ENCODE measurements around the gene ILRUN. TPM values are rescaled to one million over a fixed set of nuclear protein-coding genes. Genes with fewer than 3 reads are reported as not detected.

ILRUN gene
- total RNA-seq, 1 experiment from 2014 or later, result 64.6 TPM

GRCh38 chr6:34673064-34673463 lies 23.5 kb downstream of the ILRUN start:
- peaks cover 7% of the 10 kb centered on the region; the same call in 1 of the 2 replicates for H3K79me2 ChIP-seq (ENCODE audit: insufficient read depth, low read length)
- no peak overlapping the region for H2AFZ ChIP-seq (ENCODE audit: low read length)
- H4K91ac ChIP-seq (ENCODE audit: insufficient read length, low read depth, low read length), result no peak overlapping the region
- H2BK5ac ChIP-seq (ENCODE audit: insufficient read length, low read length), result no peak overlapping the region
- H3K4me3 Mint-ChIP-seq, result no peak overlapping the region; a peak in 1 of 5 replicates
- no peak overlapping the region for H3K9ac ChIP-seq (ENCODE audit: extremely low read depth, insufficient read length, low read length)
- no peak overlapping the region for H4K8ac ChIP-seq (replicated peaks; ENCODE audit: insufficient read length, low read depth, low read length)
- no peaks in the 10 kb centered on the region for H3K9me3 ChIP-seq (ENCODE audit: control insufficient read depth, low read depth, low read length)
- H2BK12ac ChIP-seq (ENCODE audit: insufficient read length, low read depth, low read length), result no peak overlapping the region
- H2BK120ac ChIP-seq (ENCODE audit: low read depth, low read length, poor library complexity, severe bottlenecking), result no peak overlapping the region
- no peaks in the 10 kb centered on the region for H3K27me3 ChIP-seq (ENCODE audit: insufficient read depth, low read length)
- peaks cover 0 to 2% (median 0%) of the 10 kb centered on the region in 3 experiments; a peak in 1 of 7 replicates for H3K36me3 Mint-ChIP-seq (ENCODE audit: insufficient read depth in 1 of 3, low read depth in 3 of 3)
- WGBS (ENCODE audit: extremely low coverage, insufficient read length, low lambda C conversion rate), result no CpG with 5 or more reads among the region's 1 CpG
- no peaks in the 10 kb centered on the region for H3K23me2 ChIP-seq (ENCODE audit: insufficient read length, low read depth, low read length, poor library complexity, severe bottlenecking)
- H4K5ac ChIP-seq (ENCODE audit: insufficient read length, low read depth, low read length), result no peak overlapping the region
- no peak overlapping the region for H2BK20ac ChIP-seq (ENCODE audit: low read depth, low read length, poor library complexity, severe bottlenecking)
- peaks cover 8 to 9% of the 10 kb centered on the region in 2 experiments; a peak in 3 of 4 replicates for H3K4me1 Mint-ChIP-seq
- no peak overlapping the region for H3K56ac ChIP-seq (ENCODE audit: insufficient read length, low read depth, low read length)
- H3K14ac ChIP-seq (ENCODE audit: insufficient read depth, low read length), result no peak overlapping the region
- no peak for DNase-seq
- no peak overlapping the region for H3K4ac ChIP-seq (ENCODE audit: low read depth, low read length)
- H3K79me1 ChIP-seq (ENCODE audit: insufficient read depth, low read depth, low read length, poor library complexity, severe bottlenecking), result peaks cover 11% of the 10 kb centered on the region
- H2AK5ac ChIP-seq (ENCODE audit: insufficient read length, low read length), result no peak overlapping the region
- no peaks in the 10 kb centered on the region for H3K27me3 Mint-ChIP-seq (ENCODE audit: low read depth)
- no peak overlapping the region for H3K27ac ChIP-seq (ENCODE audit: insufficient read length, low read depth, low read length)
- H3K23ac ChIP-seq (ENCODE audit: insufficient read length, low read depth, low read length), result no peak overlapping the region
- peak overlapping the region in 2 of 3 experiments; percentile 15 to 72; a peak in 4 of 7 replicates for H3K27ac Mint-ChIP-seq
- no peak overlapping the region for H2BK15ac ChIP-seq (ENCODE audit: low read depth, low read length)
- H3K4me1 ChIP-seq (ENCODE audit: insufficient read depth, low read length), result no peaks in the 10 kb centered on the region
- H3K4me2 ChIP-seq (ENCODE audit: insufficient read depth, insufficient read length, low read length), result no peak overlapping the region
- no peaks in the 10 kb centered on the region for H4K20me1 ChIP-seq (ENCODE audit: control insufficient read depth, insufficient read depth, insufficient read length)
- H3K18ac ChIP-seq (ENCODE audit: insufficient read length, low read depth, low read length), result no peak overlapping the region
- no peak overlapping the region for H3T11ph ChIP-seq (ENCODE audit: low read length)
- no peak for TF ChIP-seq CTCF (conservative IDR thresholded peaks at IDR 0.05)
- H3K9me3 Mint-ChIP-seq, result no peaks in the 10 kb centered on the region
